AG10803 (cell line): ENCODE results near the gene NTNG1.

ENCODE experiments used
- DNase-seq: peaks from one replicate; pipeline ENCODE4 v3.0.0; 2010; ENCODE audit warnings: low read depth
- H3K4me3 ChIP-seq: 2 replicates; pipeline ENCODE4 v1.5.1; 2011; ENCODE audit warnings: mild to moderate bottlenecking, low read length, control low read depth
- CTCF ChIP-seq: conservative IDR thresholded peaks from 2 replicates; pipeline ENCODE4 v1.5.1; 2011; ENCODE audit warnings: mild to moderate bottlenecking, low read length, control low read depth, inconsistent platforms

Gene NTNG1

GRCh38 chr1:107293901-107294613 lies 153.2 kb downstream of the NTNG1 start:
- TF ChIP-seq CTCF: no peak

GRCh38 chr1:107294686-107295085 lies 153.8 kb downstream of the NTNG1 start:
- peak; percentile 22 for DNase-seq
- TF ChIP-seq CTCF: no peak
- no peak overlapping the region for H3K4me3 ChIP-seq

More at GRCh38 chr1:107293901-107294613, 153.2 kb downstream of the NTNG1 start:
- DNase-seq: no peak
- H3K4me3 ChIP-seq: no peak overlapping the region

- H3K4me3 ChIP-seq: no peak overlapping the region
- DNase-seq: no peak
- TF ChIP-seq CTCF: no peak
Observed at GRCh38 chr1:107297681-107298080, 156.8 kb downstream of the NTNG1 start.

- no peak for TF ChIP-seq CTCF
- DNase-seq: no peak
- no peak overlapping the region for H3K4me3 ChIP-seq
Observed at GRCh38 chr1:107298526-107298925, 157.7 kb downstream of the NTNG1 start.

GRCh38 chr1:107299521-107299920 lies 158.7 kb downstream of the NTNG1 start:
- no peak overlapping the region for H3K4me3 ChIP-seq
- TF ChIP-seq CTCF: no peak
- no peak for DNase-seq

- no peak for DNase-seq
- no peak overlapping the region for H3K4me3 ChIP-seq
- no peak for TF ChIP-seq CTCF
Observed at GRCh38 chr1:107309962-107310361, 169.1 kb downstream of the NTNG1 start.

GRCh38 chr1:107315652-107316051 lies 174.8 kb downstream of the NTNG1 start:
- no peak for DNase-seq
- no peak overlapping the region for H3K4me3 ChIP-seq
- TF ChIP-seq CTCF: no peak
